SH-SY5Y (cell line): Measurements from ENCODE around the gene SLAMF7.

Experiments
- GATA2 ChIP-seq: IDR thresholded peaks from 2 replicates; pipeline ENCODE4 v1.6.1; 2011; ENCODE audit warnings: mild to moderate bottlenecking, low read depth, low read length
- GATA3 ChIP-seq: IDR thresholded peaks from 2 replicates; pipeline ENCODE4 v1.6.1; 2011; ENCODE audit warnings: low read depth, mild to moderate bottlenecking, low read length, moderate library complexity

DNA sequence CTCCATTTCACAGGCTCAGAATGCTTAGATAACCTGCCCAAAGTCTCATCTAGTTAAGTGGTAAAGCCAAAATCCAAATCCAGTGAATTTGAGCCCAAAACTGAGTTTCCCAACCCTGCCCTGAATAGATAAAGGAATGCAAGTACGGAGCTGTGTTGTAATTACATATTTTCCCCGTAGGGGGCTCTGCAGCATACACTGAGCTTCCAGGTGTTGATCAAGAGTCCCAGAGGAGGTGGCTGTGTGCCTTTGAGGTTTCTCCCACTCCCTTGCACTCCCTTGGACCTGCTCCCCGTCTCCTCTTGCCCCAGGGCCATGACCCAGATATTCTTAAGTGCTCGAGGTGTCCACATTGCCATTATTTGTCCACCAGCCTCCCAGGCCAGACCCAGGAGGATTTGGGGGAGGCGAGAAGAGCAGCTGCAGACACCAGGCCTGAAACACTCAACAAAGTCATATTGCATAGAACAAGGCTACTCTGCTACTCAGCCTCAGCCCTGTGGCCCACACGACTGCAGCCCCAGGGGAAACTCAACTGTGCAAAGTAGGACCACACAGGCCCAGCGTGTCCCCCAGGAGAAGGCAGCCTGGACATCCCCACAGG, 38.5 kb downstream of the SLAMF7 start:
- TF ChIP-seq GATA3 (no peak), GATA2 (no peak)
